GM12873 (cell line): ENCODE results near the gene NXNL1.

Experiments used
- CTCF ChIP-seq: IDR thresholded peaks from 2 replicates; pipeline ENCODE4 v1.5.1; 2012; ENCODE audit warnings: low read depth, mild to moderate bottlenecking, moderate library complexity, low read length, control low read depth; ENCODE audit not compliant: insufficient read depth; ENCODE audit errors: missing control alignments

Gene NXNL1

GRCh38 chr19:17460372-17461230, at the start of gene NXNL1:
TSS of gene NXNL1 (minus strand) at chr19:17460926. CDS start at chr19:17460869, 57 bp downstream.
- no peak for TF ChIP-seq CTCF

GRCh38 chr19:17506745-17507144, 46.0 kb upstream of the NXNL1 start:
- TF ChIP-seq CTCF: no peak

GRCh38 chr19:17505223-17505622, 44.5 kb upstream of the NXNL1 start:
- no peak for TF ChIP-seq CTCF

- TF ChIP-seq CTCF: no peak
Measured at GRCh38 chr19:17504456-17504855, 43.7 kb upstream of the NXNL1 start.

- no peak for TF ChIP-seq CTCF
Measured at GRCh38 chr19:17504030-17504429, 43.3 kb upstream of the NXNL1 start.

- no peak for TF ChIP-seq CTCF
Measured at GRCh38 chr19:17503240-17503639, 42.5 kb upstream of the NXNL1 start.

- no peak for TF ChIP-seq CTCF
Measured at GRCh38 chr19:17500447-17501198, 39.9 kb upstream of the NXNL1 start.
